ENCODE data around the gene MTHFSD.

DNA sequence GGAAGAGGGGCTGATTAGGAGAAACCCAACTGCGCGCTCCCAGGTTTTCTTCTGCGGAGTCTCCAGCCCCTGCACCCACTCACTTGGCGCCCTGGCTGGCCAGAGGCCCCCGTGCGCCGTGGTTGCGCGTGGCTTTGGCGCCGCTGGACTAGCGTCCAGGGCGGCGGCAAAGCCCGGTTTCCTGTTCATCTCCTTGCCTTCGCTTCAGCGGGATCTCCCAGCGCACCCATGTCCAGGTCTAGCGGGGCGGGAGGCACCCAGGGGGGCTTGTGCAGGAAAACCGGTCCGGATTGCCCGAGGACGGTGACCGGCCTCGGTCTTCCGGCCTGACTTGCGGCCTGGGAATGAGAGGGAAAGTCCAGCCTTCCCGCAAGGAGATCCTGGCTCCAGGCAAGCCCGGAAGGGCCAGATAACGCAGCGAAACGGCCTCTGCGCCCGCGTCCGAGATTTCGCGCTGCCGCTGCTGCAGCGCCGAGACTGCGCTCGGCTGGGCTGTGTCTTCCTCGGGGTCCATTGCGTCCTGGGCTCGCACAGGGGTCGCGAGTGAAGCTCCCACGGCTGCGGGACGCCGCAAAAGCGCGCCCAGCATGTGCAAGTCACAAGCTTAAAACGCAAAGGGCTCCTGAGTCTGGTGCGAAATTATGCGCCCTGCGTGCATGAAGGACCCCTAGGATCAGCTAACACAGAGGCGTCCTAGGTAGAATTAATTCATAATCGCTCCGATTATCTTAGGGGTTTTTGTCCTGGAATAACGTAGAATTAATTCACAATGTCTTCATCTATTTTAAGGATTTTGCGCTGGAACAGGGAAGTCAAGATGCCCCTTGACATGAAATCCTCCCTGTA is 39.0 kb downstream of the MTHFSD start:
- TF ChIP-seq EZH2 (IDR thresholded peaks at IDR 0.05; ENCODE audit: borderline replicate concordance, insufficient read depth, low read length, poor library complexity, severe bottlenecking) (peak; percentile 75), POLR2AphosphoS5 (IDR thresholded peaks at IDR 0.05) (no peak), TAF1 (IDR thresholded peaks at IDR 0.05; ENCODE audit: low read depth) (no peak), EP300 (conservative IDR thresholded peaks at IDR 0.05; ENCODE audit: poor library complexity, severe bottlenecking) (no peak), MXI1 (conservative IDR thresholded peaks at IDR 0.05; ENCODE audit: poor library complexity, severe bottlenecking) (no peak), RAD21 (conservative IDR thresholded peaks at IDR 0.05) (no peak), SMC3 (conservative IDR thresholded peaks at IDR 0.05; ENCODE audit: poor library complexity) (no peak)
- TF ChIP-seq, protein P1, sequence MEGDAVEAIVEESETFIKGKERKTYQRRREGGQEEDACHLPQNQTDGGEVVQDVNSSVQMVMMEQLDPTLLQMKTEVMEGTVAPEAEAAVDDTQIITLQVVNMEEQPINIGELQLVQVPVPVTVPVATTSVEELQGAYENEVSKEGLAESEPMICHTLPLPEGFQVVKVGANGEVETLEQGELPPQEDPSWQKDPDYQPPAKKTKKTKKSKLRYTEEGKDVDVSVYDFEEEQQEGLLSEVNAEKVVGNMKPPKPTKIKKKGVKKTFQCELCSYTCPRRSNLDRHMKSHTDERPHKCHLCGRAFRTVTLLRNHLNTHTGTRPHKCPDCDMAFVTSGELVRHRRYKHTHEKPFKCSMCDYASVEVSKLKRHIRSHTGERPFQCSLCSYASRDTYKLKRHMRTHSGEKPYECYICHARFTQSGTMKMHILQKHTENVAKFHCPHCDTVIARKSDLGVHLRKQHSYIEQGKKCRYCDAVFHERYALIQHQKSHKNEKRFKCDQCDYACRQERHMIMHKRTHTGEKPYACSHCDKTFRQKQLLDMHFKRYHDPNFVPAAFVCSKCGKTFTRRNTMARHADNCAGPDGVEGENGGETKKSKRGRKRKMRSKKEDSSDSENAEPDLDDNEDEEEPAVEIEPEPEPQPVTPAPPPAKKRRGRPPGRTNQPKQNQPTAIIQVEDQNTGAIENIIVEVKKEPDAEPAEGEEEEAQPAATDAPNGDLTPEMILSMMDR (IDR thresholded peaks at IDR 0.05; ENCODE audit: poor library complexity, severe bottlenecking): no peak
- TF ChIP-seq, protein P2, sequence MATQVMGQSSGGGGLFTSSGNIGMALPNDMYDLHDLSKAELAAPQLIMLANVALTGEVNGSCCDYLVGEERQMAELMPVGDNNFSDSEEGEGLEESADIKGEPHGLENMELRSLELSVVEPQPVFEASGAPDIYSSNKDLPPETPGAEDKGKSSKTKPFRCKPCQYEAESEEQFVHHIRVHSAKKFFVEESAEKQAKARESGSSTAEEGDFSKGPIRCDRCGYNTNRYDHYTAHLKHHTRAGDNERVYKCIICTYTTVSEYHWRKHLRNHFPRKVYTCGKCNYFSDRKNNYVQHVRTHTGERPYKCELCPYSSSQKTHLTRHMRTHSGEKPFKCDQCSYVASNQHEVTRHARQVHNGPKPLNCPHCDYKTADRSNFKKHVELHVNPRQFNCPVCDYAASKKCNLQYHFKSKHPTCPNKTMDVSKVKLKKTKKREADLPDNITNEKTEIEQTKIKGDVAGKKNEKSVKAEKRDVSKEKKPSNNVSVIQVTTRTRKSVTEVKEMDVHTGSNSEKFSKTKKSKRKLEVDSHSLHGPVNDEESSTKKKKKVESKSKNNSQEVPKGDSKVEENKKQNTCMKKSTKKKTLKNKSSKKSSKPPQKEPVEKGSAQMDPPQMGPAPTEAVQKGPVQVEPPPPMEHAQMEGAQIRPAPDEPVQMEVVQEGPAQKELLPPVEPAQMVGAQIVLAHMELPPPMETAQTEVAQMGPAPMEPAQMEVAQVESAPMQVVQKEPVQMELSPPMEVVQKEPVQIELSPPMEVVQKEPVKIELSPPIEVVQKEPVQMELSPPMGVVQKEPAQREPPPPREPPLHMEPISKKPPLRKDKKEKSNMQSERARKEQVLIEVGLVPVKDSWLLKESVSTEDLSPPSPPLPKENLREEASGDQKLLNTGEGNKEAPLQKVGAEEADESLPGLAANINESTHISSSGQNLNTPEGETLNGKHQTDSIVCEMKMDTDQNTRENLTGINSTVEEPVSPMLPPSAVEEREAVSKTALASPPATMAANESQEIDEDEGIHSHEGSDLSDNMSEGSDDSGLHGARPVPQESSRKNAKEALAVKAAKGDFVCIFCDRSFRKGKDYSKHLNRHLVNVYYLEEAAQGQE (IDR thresholded peaks at IDR 0.05; ENCODE audit: borderline replicate concordance): no peak
